Gastroesophageal sphincter (tissue), 3 donors: ENCODE results near the gene HEPACAM.

Experiments
- POLR2A ChIP-seq, 2 donors: fragments of 450-650 bp; IDR thresholded peaks; one replicate each; pipeline ENCODE4 v1.6.1; 2017; ENCODE audit warnings: antibody characterized with exemption in 2 of 2, mild to moderate bottlenecking in 2 of 2, moderate library complexity in 1 of 2
- TF ChIP-seq, protein P1 (sequence below), 4 experiments: fragments of 200-600 bp in 2 of 4; fragments of 450-650 bp in 2 of 4; sonication (generic) in 1 of 4; IDR thresholded peaks; one replicate each; pipeline ENCODE4 v1.5.1; 2017 to 2019; ENCODE audit warnings: antibody characterized with exemption in 4 of 4, mild to moderate bottlenecking in 2 of 4, moderate library complexity in 2 of 4

DNA sequence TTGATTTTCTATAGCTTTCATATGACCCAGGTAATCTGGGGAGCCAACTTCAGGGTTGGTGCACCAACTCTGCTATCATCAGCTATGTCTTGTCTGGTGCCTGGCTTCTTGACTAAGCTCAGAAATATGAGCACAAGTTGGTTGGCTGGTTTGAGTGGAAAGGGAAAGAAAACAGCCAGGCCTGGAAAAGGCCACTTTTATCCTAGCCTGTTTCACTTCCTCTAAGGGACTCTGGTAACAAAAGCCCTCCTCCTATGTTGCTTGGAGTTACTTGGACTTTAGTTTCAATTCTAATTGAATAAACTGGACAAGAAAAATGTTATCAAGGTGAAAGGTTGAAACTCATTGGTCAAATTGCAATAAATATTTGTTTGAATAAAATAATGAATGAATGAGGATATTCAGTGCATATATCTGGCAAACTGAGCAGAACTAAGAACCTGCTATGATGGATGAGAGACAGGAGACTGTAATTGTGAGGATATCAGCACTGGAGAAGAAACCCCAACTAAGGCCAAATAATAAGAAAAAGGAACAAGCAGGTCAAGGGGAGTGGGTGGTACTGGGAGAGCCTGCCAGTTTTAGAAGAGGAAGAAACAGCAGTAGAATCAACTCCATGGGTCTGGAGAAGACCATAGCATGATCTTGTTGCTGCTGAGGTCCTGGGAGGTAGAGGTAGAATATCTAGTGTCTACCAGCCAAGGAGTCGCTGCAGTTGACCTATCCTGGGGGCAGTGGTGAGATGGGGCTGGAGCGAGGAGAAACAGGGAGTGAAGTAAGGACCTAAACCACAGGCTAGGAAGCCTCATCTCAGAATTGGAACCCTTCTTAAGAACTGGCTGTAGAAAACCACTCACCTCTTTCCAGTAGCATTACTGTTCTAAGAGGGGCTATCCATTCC is 46.4 kb downstream of the HEPACAM start:
- TF ChIP-seq, protein P1, sequence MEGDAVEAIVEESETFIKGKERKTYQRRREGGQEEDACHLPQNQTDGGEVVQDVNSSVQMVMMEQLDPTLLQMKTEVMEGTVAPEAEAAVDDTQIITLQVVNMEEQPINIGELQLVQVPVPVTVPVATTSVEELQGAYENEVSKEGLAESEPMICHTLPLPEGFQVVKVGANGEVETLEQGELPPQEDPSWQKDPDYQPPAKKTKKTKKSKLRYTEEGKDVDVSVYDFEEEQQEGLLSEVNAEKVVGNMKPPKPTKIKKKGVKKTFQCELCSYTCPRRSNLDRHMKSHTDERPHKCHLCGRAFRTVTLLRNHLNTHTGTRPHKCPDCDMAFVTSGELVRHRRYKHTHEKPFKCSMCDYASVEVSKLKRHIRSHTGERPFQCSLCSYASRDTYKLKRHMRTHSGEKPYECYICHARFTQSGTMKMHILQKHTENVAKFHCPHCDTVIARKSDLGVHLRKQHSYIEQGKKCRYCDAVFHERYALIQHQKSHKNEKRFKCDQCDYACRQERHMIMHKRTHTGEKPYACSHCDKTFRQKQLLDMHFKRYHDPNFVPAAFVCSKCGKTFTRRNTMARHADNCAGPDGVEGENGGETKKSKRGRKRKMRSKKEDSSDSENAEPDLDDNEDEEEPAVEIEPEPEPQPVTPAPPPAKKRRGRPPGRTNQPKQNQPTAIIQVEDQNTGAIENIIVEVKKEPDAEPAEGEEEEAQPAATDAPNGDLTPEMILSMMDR (IDR thresholded peaks at IDR 0.05) = no peak
- TF ChIP-seq POLR2A (IDR thresholded peaks at IDR 0.05) = no peak
